T-helper 1 cell treated with Interleukin-12 subunit alpha and Interleukin-12 subunit beta and Interleukin-4 antibody, amounts not matched to agents 30 ng/mL and 1 ng/mL, for 36 hours (primary cell): ENCODE measurements around the gene AP1S2. TPM values are rescaled to one million over a fixed set of nuclear protein-coding genes. Genes with fewer than 3 reads are reported as not detected.
"Not testable (repeated sequence)": the region's sequence is repeated elsewhere in the genome, so short reads cannot be mapped to it uniquely, and the experiment has no call there.

Source experiments
- intact Hi-C: fragments of 100-400 bp; cut with micrococcal nuclease; formaldehyde crosslinking; loops from one replicate; pipeline ENCODE4 v1.15.1; 2024
- total RNA-seq: library from RNA; stranded (reverse); gene quantifications from 2 replicates; pipeline ENCODE4 v1.2.3, GENCODE V29; 2022

The AP1S2 gene
- total RNA-seq, 1 donor from 2014 or later: 21.0 TPM

- intact Hi-C loops: loop anchor here (1.0 to 10.0 kb wide), 11 partner anchors 65 to 1799 kb away; partner anchors contain the start of genes FANCB, GRPR, MOSPD2 and PIR
These were observed 1.1 kb upstream of the AP1S2 start for GRCh38 chrX:15855568-15856221.

- intact Hi-C loops: loop anchor here (1.0 to 10.0 kb wide), 13 partner anchors 38 to 1883 kb away; partner anchors contain the start of genes CA5B, FANCB, GRPR and MOSPD2
These were observed 445 bp downstream of the AP1S2 start for GRCh38 chrX:15854080-15854655.

GRCh38 chrX:15853586-15854079 lies 980 bp downstream of the AP1S2 start:
- intact Hi-C loops: loop anchor here (1.0 to 10.0 kb wide), 13 partner anchors 37 to 1884 kb away; partner anchors contain the start of genes CA5B, FANCB, GRPR and MOSPD2

GRCh38 chrX:15849555-15849954 lies 5.1 kb downstream of the AP1S2 start:
- intact Hi-C loops: no loop called here

- intact Hi-C loops: no loop called here
These were observed 6.0 kb downstream of the AP1S2 start for GRCh38 chrX:15848576-15848975.

- intact Hi-C loops: no loop called here
These were observed 10.7 kb downstream of the AP1S2 start for GRCh38 chrX:15843960-15844359.

- intact Hi-C loops: no loop called here
These were observed 12.6 kb downstream of the AP1S2 start for GRCh38 chrX:15841853-15842516.

GRCh38 chrX:15838017-15838416 lies 16.6 kb downstream of the AP1S2 start:
- intact Hi-C loops: no loop called here

GRCh38 chrX:15834827-15835595 lies 19.6 kb downstream of the AP1S2 start:
- intact Hi-C loops: no loop called here

- intact Hi-C loops: no loop called here
These were observed 20.6 kb downstream of the AP1S2 start for GRCh38 chrX:15834053-15834452.

- intact Hi-C loops: not testable (repeated sequence)
These were observed 23.3 kb downstream of the AP1S2 start for GRCh38 chrX:15831347-15831746.

- intact Hi-C loops: no loop called here
These were observed 25.4 kb downstream of the AP1S2 start for GRCh38 chrX:15829217-15829616.

- intact Hi-C loops: no loop called here
These were observed 28.7 kb downstream of the AP1S2 start for GRCh38 chrX:15825936-15826335.

- intact Hi-C loops: no loop called here
These were observed 31.7 kb downstream of the AP1S2 start for GRCh38 chrX:15822922-15823321.

- intact Hi-C loops: no loop called here
These were observed 34.2 kb downstream of the AP1S2 start for GRCh38 chrX:15820106-15821073.

- intact Hi-C loops: loop anchor here (1.0 to 2.0 kb wide), 6 partner anchors 27 to 130 kb away; partner anchors contain the start of genes AP1S2, CA5B and ZRSR2
These were observed 37.7 kb downstream of the AP1S2 start for GRCh38 chrX:15816886-15817285.

- intact Hi-C loops: loop anchor here (1.0 to 2.0 kb wide), 6 partner anchors 26 to 129 kb away; partner anchors contain the start of genes AP1S2, CA5B and ZRSR2
These were observed 38.2 kb downstream of the AP1S2 start for GRCh38 chrX:15816438-15816809.

GRCh38 chrX:15815779-15816437 lies 38.7 kb downstream of the AP1S2 start:
- intact Hi-C loops: loop anchor here (1.0 to 2.0 kb wide), 6 partner anchors 26 to 129 kb away; partner anchors contain the start of genes AP1S2, CA5B and ZRSR2

- intact Hi-C loops: no loop called here
These were observed 39.7 kb downstream of the AP1S2 start for GRCh38 chrX:15814771-15815365.
